Measurements from ENCODE around the gene GNAT1.

Gene GNAT1

GRCh38 chr3:50182533-50183099 lies 8.8 kb upstream of the GNAT1 start:
- DNase-seq: no peak

GRCh38 chr3:50183755-50184154 lies 7.7 kb upstream of the GNAT1 start:
- DNase-seq: no peak

GRCh38 chr3:50184242-50184978 lies 7.0 kb upstream of the GNAT1 start:
- DNase-seq: no peak

GRCh38 chr3:50185230-50185629 lies 6.2 kb upstream of the GNAT1 start:
- DNase-seq: no peak

GRCh38 chr3:50186096-50186495 lies 5.3 kb upstream of the GNAT1 start:
- DNase-seq: no peak

- DNase-seq: no peak
Measured at GRCh38 chr3:50187750-50188149, 3.7 kb upstream of the GNAT1 start.

GRCh38 chr3:50189274-50189673 lies 2.1 kb upstream of the GNAT1 start:
- DNase-seq: peak; percentile 58

GRCh38 chr3:50189989-50190388 lies 1.4 kb upstream of the GNAT1 start:
- no peak for DNase-seq

- no peak for DNase-seq
Measured at GRCh38 chr3:50192124-50192523, 714 bp downstream of the GNAT1 start.

- peak; percentile 39 for DNase-seq
Measured at GRCh38 chr3:50192689-50193141, 1.3 kb downstream of the GNAT1 start.

- no peak for DNase-seq
Measured at GRCh38 chr3:50193286-50193685, 1.9 kb downstream of the GNAT1 start.

GRCh38 chr3:50193746-50194127 lies 2.3 kb downstream of the GNAT1 start:
- no peak for DNase-seq

- DNase-seq: no peak
Measured at GRCh38 chr3:50194128-50194902, 2.9 kb downstream of the GNAT1 start.

GRCh38 chr3:50194903-50195500 lies 3.6 kb downstream of the GNAT1 start:
- DNase-seq: no peak

GRCh38 chr3:50195501-50196252 lies 4.3 kb downstream of the GNAT1 start:
- DNase-seq: no peak

- no peak for DNase-seq
Measured at GRCh38 chr3:50196253-50196801, 4.9 kb downstream of the GNAT1 start.

- DNase-seq: no peak
Measured at GRCh38 chr3:50201573-50202315, 10.3 kb downstream of the GNAT1 start.

- no peak for DNase-seq
Measured at GRCh38 chr3:50202353-50203112, 11.1 kb downstream of the GNAT1 start.

GRCh38 chr3:50203113-50203808 lies 11.9 kb downstream of the GNAT1 start:
- no peak for DNase-seq

Data from DMS79 treated with DMSO at 0.1 percent for 48 hours (cell line).